GM18520 (cell line): ENCODE measurements around the gene TAF11L3.
"Not testable (repeated sequence)": the region's sequence is repeated elsewhere in the genome, so short reads cannot be mapped to it uniquely, and the experiment has no call there.

Experiments
- ATAC-seq: cut with Tn5 transposase; IDR thresholded peaks from one replicate; pipeline ENCODE4 v1.9.1; 2021; ENCODE audit not compliant: unreplicated experiment

TAF11L3 gene

DNA sequence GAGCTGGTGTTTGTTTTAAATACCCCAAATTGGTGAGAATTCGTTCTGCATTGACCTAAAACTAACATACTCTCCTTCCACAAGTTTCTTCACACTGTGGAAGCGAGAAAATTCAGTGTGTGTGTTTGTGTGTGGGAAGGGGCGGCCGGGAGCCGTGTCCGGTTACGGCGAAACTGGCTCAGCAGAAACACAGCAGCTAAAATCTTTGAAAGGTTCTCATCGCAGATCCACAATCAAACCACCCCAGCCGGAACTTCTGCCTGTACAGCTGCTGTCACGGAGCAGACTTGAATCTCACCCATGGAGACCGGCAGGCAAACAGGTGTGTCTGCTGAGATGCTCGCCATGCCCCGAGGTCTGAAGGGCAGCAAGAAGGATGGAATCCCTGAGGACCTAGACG, at the start of gene TAF11L3:
Gene TAF11L3 (plus strand): TSS at position 301 of the 400 bp plus-strand sequence.
- ATAC-seq = not testable (repeated sequence)

DNA sequence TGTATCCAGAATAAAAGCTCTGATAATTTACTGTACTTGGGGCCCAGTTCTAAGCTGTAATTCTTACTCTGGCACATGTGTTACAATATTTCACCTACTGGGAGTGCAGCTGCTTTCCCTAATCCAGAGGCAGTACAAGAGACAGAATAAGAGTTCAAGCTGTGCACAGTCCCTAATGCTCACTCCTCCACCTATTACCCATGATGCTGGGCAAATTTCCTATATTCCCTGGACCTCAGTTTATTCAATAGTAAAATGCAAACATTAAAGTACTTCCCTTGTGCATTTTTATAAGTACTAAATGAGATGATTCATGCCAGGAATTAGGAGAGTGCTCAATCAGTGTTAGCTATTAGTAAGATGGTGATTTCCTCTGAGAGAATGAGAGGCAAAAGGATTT, 48.1 kb upstream of the TAF11L3 start:
- no peak for ATAC-seq

DNA sequence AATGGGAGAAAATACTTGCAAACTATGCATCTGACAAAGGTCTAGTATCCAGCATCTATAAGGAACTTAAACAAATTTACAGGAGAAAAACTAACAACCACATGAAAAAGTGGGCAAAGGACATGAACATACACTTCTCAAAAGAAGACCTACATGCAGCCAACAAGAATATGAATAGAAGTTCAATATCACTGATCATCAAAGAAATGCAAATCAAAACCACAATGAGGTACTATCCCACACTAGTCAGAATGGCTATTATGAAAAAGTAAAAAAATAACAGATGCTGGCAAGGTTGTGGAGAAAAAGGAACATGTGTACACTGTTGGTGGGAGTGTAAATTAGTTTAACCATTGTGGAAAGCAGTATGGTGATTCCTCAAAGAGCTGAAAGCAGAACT, 43.1 kb upstream of the TAF11L3 start:
- ATAC-seq = not testable (repeated sequence)

DNA sequence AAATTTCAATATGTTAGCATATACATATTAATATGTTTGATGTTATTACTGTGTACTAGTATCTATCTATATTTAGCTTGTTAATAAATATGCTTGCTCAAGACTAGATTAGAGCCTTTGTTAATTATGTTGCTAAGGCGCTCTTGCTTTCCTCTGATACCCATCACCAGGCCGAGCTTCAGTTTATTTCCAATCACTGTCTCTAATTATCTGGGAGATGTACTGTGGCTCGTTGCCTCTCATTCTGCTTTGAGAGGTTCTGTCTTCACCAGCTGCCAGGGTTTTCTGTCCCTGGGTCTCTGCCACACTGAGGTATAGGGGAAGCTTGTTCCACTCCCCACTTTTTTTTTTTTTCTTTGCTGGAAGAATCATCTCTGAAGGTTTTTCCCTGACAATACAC, 41.1 kb upstream of the TAF11L3 start:
- no peak for ATAC-seq

DNA sequence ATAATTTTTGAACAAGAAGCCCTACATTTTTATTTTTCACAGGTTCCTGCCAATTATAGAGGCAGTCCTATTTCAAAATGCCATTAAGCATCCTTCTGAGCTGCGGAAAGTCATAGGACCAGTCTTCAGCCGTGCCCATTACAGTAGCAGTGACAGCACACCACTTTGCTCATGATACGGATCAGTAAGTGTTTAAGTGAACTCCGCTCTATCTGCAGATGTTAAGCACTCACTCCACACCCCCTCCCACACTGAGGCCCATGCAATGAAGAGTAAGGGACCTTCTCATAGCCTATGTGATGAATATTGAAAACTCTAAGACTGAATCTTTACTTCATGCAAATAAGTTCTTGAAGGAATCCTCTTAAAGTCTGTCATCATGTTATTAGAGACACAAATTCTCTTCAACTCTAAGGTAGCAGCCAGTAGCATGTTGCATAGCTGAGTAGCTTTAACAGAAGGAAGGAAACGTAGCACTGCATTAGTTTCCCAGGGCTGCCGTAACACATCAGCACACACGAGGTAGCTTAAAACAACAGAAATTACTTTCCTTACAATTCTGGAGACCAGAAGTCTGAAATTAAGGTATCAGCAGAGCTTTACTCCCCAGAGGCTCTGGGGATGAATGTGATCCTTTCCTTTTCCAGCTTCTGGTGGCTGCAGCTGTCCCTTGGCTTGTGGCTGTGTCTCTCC, 40.4 kb upstream of the TAF11L3 start:
- ATAC-seq = no peak

DNA sequence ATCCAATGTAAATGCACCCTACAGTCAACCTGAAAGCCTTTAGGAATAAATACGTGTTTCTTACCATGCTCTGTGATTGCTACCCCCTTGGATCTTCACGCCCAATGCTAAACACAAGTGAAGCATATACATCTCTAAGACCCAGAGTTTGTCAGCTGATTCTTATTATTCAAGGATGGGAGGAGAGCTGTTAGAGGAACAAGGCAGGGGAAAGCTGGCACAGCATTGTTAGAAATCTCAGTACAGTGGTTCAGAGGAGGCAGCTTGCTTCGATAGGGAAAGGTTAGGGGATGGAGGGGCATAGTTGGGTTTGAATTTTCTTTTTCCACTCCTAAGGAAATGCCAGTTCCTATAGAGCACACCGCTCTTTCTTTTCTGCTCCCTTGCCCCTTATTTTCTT, 36.8 kb upstream of the TAF11L3 start:
- ATAC-seq = no peak

DNA sequence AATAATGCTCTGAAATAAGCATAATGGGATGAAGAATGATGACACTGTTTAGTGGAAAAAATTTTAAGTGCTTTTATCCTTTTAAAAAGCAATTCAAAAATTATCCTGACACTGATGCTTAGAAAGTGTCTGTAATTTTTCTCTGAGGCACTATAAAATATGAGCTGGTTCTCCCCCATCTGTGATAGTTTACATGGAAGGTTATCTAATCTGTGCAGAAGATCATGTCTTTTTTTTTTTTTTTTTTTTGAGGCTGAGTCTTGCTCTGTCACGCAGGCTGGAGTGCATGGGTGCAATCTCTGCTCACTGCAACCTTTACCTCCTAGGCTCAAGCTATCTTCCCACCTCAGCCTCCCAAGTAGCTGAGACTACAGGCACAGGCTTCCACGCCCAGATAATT, 35.4 kb upstream of the TAF11L3 start:
- no peak for ATAC-seq

DNA sequence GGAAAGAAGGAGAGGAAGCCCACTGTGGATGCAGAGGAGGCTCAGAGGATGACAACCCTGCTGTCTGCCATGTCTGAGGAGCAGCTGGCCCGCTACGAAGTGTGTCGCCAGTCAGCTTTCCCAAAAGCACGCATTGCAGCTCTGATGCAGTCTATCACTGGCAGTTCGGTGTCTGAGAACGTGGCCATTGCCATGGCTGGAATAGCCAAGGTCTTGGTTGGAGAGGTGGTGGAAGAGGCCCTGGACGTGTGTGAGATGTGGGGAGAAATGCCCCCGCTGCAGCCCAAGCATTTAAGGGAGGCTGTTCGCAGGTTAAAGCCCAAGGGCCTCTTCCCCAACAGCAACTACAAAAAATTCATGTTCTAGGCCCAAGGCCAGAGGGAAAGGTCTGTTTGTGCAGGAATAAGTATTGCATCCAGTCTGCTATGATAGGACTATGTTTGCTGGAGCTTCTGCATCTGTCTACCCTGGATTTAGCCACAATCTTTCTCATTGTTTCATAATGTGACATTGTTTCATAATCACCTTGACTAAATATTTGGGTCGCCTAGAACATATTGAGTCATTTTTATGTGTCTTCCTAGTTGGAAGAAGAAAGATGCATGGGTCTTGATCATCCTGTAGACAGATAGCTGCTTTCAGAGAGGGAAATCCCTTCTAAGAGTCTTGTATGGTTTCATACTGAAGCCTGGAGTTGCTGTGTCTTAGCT, 31.5 kb upstream of the TAF11L3 start:
- ATAC-seq = not testable (repeated sequence)

DNA sequence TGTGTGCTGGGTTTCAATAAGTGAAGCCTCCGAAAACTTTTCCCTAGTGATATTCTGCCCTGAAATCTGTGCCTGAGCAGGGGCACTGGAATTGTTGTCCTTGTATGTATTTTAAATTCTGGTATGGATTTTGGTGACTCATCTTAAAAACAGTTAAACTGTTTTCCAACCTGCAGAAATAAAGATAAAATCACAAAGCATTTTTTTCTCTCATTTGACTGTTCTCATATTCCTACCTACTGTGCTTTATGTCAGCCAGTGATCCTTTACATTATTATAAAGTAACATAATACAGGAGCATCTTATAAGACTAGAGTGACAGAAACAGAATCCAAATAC, 31.0 kb upstream of the TAF11L3 start:
- ATAC-seq = no peak

DNA sequence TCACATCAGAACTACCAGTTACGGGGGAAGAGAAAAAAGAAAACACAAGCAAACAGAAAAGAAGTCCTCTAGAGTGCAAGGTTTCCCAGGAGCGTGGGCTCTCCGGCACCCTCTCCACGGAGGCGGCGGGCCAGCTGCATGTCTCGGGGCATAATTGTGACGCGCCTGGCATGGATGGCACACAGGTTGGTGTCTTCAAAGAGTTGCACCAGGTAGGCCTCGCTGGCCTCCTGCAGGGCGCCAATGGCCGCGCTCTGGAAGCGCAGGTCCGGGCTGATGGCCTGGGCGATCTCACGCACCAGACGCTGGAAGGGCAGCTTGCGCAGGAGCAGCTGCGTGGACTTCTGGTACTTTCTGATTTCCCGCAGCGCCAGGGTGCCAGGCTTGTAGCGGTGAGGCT, 26.9 kb upstream of the TAF11L3 start:
- not testable (repeated sequence) for ATAC-seq

DNA sequence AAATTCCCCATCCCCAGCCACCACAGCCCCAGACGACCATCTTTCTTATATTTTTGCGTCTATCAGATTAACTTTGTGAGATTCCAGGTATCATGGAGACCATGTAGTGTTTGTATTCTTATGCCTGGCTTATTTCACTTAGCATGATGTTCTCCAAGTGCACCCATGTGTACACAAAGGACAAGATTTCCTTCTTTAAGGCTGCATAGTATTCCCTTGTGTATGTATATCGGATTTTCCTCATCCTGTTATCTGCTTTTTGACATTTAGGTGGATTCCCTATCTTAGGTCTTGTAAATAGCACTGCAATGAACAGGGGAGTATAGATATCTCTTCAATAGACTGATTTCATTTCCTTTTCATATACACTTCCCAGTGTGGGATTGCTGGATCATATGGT, 25.4 kb upstream of the TAF11L3 start:
- no peak for ATAC-seq

DNA sequence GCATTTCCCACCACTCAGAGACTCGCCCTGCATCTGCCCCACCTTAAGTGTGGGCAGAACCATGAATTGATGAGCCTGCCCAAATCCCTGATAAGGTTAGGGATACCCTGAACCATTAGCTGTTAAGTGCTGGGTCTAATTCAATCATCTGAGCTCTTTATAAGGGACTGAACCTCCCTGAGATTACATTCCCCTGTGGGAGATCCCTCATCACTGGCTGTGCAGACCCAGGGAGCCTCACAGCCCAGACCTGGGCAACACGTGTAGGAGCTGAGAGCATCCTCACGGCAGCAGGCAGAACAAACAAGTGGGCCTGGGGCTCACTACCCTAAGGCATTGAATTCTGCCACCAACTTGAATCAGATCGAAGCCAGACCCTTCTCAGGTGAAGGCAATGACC, 20.7 kb upstream of the TAF11L3 start:
- no peak for ATAC-seq

DNA sequence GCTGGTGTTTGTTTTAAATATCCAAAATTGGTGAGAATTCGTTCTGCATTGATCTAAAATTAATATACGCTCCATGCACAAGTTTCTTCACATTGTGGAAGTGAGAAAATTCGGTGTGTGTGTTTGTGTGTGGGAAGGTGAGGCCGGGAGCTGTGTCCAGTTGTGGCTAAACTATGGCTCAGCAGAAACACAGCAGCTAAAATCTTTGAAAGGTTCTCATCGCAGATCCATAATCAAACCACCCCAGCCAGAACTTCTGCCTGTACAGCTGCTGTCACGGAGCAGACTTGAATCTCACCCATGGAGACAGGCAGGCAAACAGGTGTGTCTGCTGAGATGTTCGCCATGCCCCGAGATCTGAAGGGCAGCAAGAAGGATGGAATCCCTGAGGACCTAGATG, 20.2 kb upstream of the TAF11L3 start, which contains the start of gene TAF11L2:
Gene TAF11L2 (plus strand): TSS at position 301 of the 400 bp plus-strand sequence.
- not testable (repeated sequence) for ATAC-seq

DNA sequence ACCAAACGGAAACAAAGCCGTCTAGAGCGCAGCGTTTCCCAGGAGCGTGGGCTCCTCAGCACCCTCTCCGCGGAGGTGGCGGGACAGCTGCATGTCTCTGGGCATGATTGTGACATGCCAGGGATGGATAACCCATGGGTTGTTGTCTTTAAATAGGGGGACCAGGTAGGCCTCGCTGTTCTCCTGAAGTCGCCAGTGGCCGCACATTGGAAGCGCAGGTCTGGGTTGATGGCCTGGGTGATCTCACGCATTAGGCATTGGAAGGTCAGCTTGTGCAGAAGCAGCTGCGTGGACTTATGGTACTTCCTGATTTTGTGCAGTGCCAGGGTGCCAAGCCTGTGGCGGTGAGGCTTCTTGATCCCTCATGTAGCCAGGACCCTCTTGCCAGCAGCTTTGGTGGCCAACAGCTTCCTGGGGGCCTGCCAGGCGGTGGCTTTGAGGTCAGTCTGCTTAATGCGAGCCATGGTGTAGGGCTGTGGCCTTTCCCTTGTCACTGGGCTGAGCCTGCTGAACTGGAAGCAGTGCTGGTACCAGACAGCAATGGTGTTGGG, 6.3 kb upstream of the TAF11L3 start:
- no peak for ATAC-seq

DNA sequence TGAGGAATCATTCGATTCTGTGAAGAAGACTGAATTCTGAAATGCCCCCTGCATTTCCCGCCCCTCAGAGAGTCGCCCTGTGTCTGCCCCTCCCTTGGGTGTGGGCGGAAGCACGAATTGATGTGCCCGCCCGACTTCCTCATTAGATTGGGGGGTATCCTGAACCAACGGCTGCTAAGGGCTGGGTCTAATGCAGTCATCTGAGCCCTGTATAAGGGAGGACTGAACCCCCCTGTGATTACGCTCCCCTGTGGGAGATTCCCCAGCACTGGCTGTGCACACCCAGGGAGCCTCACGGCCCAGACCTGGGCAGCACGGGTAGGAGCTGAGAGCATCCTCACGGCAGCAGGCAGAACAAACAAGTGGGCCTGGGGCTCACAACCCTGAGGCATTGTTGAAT, 641 bp upstream of the TAF11L3 start:
- ATAC-seq = not testable (repeated sequence)

DNA sequence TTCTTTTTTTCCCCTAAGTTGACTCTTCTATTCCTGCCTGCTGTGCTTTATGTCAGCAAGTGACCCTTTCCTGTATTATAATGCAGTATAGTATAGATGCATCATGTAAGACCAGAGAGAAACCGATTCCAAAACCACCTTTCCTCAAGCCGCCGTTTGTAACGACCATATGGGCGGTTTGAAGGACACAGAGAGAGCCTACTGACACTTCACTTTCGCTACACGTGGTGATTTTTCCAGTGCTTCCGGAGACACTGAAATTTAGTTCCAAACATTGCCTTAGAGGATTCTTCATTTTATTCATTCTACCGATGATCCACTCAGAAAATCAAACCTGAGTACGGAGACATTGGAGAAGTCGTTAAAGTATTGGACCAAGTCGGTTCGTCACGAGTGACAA, 1.3 kb downstream of the TAF11L3 start:
- not testable (repeated sequence) for ATAC-seq

DNA sequence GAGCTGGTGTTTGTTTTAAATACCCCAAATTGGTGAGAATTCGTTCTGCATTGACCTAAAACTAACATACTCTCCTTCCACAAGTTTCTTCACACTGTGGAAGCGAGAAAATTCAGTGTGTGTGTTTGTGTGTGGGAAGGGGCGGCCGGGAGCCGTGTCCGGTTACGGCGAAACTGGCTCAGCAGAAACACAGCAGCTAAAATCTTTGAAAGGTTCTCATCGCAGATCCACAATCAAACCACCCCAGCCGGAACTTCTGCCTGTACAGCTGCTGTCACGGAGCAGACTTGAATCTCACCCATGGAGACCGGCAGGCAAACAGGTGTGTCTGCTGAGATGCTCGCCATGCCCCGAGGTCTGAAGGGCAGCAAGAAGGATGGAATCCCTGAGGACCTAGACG, 3.3 kb downstream of the TAF11L3 start, which contains the start of gene TAF11L4:
Gene TAF11L4 (plus strand): TSS at position 301 of the 400 bp plus-strand sequence.
- ATAC-seq = not testable (repeated sequence)

DNA sequence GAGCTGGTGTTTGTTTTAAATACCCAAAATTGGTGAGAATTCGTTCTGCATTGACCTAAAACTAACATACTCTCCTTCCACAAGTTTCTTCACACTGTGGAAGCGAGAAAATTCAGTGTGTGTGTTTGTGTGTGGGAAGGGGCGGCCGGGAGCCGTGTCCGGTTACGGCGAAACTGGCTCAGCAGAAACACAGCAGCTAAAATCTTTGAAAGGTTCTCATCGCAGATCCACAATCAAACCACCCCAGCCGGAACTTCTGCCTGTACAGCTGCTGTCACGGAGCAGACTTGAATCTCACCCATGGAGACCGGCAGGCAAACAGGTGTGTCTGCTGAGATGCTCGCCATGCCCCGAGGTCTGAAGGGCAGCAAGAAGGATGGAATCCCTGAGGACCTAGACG, 6.8 kb downstream of the TAF11L3 start, which contains the start of gene TAF11L5:
Gene TAF11L5 (plus strand): TSS at position 301 of the 400 bp plus-strand sequence.
- not testable (repeated sequence) for ATAC-seq

DNA sequence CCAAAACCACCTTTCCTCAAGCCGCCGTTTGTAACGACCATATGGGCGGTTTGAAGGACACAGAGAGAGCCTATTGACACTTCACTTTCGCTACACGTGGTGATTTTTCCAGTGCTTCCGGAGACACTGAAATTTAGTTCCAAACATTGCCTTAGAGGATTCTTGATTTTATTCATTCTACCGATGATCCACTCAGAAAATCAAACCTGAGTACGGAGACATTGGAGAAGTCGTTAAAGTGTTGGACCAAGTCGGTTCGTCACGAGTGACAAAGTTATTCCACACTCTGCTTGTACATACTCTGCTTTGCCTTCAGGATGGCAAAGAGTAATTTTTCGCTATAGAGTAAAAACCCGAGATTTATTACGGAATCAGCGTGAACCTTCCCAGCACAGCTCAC, 8.3 kb downstream of the TAF11L3 start:
- ATAC-seq = not testable (repeated sequence)

DNA sequence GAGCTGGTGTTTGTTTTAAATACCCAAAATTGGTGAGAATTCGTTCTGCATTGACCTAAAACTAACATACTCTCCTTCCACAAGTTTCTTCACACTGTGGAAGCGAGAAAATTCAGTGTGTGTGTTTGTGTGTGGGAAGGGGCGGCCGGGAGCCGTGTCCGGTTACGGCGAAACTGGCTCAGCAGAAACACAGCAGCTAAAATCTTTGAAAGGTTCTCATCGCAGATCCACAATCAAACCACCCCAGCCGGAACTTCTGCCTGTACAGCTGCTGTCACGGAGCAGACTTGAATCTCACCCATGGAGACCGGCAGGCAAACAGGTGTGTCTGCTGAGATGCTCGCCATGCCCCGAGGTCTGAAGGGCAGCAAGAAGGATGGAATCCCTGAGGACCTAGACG, 10.2 kb downstream of the TAF11L3 start, which contains the start of gene TAF11L6:
Gene TAF11L6 (plus strand): TSS at position 301 of the 400 bp plus-strand sequence.
- ATAC-seq = not testable (repeated sequence)
